ENCODE data around the gene ITGA11. TPM values are rescaled to one million over a fixed set of nuclear protein-coding genes. Genes with fewer than 3 reads are reported as not detected.

The ITGA11 gene
- total and polyA plus RNA-seq, 2 donors, result 0.21 to 0.47 TPM

DNA sequence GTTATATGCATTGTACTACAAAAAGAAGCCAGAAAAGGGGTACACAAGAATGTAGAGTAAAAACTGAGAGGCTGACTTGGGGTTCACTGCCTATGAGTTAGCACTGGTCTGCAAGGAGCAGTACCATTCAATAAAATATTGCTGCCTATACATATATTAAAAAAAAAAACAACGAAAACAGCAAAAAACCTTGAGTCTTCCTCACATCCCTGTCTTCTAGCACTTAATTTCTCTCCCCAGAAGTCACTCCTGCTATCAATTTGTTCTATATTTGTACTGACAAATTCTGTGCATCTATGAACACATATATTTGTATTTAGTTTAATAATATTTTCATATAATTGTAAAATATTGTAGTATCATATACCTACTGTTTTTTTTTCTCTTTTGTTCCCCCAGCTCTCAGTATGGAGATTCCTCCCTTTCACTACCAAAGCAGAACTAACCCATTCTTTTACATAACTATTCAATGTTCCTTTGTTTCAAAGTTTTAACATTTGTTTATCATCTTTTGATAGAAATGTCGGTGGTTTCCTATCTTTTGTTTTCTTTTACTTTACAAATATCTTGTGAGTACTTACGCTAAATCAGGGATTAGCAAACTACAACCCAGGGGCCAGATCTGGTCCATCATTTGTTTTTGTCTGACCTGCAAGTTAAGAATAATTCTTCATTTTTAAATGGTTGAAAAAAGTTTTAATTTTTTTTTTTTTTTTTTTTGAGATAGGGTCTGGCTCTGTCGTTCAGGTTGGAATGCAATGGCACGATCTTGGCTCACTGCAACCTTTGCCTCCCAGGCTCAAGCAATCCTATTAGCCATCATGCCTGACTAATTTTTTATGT is 169.2 kb downstream of the ITGA11 start:
- DNase-seq (ENCODE audit: low read depth in 6 of 9, low spot score in 9 of 9), result no peak
- 86% methylated on average over 5 of the region's 5 CpGs for WGBS
- Histone ChIP-seq H3K9me3 (ENCODE audit: control insufficient read depth in 2 of 2, insufficient read depth in 1 of 2, low read length in 1 of 2) (no peaks in the 10 kb centered on the region), H3K36me3 (ENCODE audit: control insufficient read depth in 2 of 2, insufficient read depth in 2 of 2, low read length in 1 of 2) (no peaks in the 10 kb centered on the region), H3K4me3 (ENCODE audit: low read length in 2 of 2) (no peak overlapping the region), H3K27me3 (ENCODE audit: control insufficient read depth in 2 of 2, insufficient read depth in 1 of 2, low read length in 1 of 2) (peaks cover 2 to 4% of the 10 kb centered on the region in 2 donors), H3K27ac (ENCODE audit: low read depth in 1 of 2, low read length in 1 of 2) (no peak overlapping the region), H3K4me1 (ENCODE audit: control insufficient read depth in 2 of 2, insufficient read depth in 2 of 2, low read length in 2 of 2) (no peaks in the 10 kb centered on the region)

DNA sequence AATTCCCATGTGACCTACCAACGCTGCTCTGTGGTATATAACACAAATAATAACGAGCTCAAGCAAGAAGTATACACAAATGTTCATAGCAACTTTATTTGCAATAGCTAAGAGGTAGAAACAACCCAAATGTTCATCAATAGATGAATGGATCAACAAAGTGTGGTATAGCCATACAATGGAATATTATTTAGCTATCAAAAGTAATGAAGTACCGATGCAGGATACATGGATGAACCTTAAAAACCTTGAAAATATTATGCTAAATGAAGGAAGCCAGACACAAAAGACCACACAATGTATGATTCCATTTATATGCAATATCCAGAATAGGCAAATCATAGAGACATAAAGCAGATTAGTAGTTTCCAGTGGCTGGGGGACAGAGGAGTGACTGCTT is 170.0 kb downstream of the ITGA11 start:
- Histone ChIP-seq H3K4me1 (ENCODE audit: control insufficient read depth in 2 of 2, insufficient read depth in 2 of 2, low read length in 2 of 2) (peaks cover 2 to 3% of the 10 kb centered on the region in 2 donors), H3K9me3 (ENCODE audit: control insufficient read depth in 2 of 2, insufficient read depth in 1 of 2, low read length in 1 of 2) (no peaks in the 10 kb centered on the region), H3K27ac (ENCODE audit: low read depth in 1 of 2, low read length in 1 of 2) (no peak overlapping the region), H3K27me3 (ENCODE audit: control insufficient read depth in 2 of 2, insufficient read depth in 1 of 2, low read length in 1 of 2) (peaks cover 0 to 2% of the 10 kb centered on the region in 2 donors), H3K36me3 (ENCODE audit: control insufficient read depth in 2 of 2, insufficient read depth in 2 of 2, low read length in 1 of 2) (no peaks in the 10 kb centered on the region), H3K4me3 (ENCODE audit: low read length in 2 of 2) (no peak overlapping the region)
- WGBS, result 98% methylated on average over 3 of the region's 3 CpGs
- no peak for DNase-seq (ENCODE audit: low read depth in 6 of 9, low spot score in 9 of 9)

DNA sequence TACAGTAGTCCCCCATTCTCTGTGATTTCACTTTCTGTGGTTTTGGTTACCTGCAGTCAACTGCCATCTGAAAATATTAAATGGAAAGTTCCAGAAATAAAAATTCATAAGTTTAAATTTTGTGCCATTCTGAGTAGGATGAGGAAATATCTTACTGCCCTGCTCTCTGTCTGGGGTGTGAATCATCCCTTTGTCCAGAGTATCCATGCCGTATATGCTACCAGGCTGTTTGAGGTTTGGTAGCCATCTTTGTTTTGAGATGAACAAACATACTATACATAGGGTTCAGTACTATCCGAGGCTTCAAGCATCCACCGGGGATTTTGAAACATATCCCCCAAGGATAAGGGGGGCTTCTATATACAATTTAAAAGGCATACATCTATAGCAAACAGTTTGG is 170.7 kb downstream of the ITGA11 start:
- Histone ChIP-seq H3K9me3 (ENCODE audit: control insufficient read depth in 2 of 2, insufficient read depth in 1 of 2, low read length in 1 of 2) (no peaks in the 10 kb centered on the region), H3K4me3 (ENCODE audit: low read length in 2 of 2) (no peak overlapping the region), H3K27me3 (ENCODE audit: control insufficient read depth in 2 of 2, insufficient read depth in 1 of 2, low read length in 1 of 2) (peaks cover 4 to 8% of the 10 kb centered on the region in 2 donors), H3K27ac (ENCODE audit: low read depth in 1 of 2, low read length in 1 of 2) (no peak overlapping the region), H3K36me3 (ENCODE audit: control insufficient read depth in 2 of 2, insufficient read depth in 2 of 2, low read length in 1 of 2) (no peaks in the 10 kb centered on the region), H3K4me1 (ENCODE audit: control insufficient read depth in 2 of 2, insufficient read depth in 2 of 2, low read length in 2 of 2) (peaks cover 6 to 8% of the 10 kb centered on the region in 2 donors)
- WGBS, result 96% methylated on average over 3 of the region's 3 CpGs
- no peak for DNase-seq (ENCODE audit: low read depth in 6 of 9, low spot score in 9 of 9)

DNA sequence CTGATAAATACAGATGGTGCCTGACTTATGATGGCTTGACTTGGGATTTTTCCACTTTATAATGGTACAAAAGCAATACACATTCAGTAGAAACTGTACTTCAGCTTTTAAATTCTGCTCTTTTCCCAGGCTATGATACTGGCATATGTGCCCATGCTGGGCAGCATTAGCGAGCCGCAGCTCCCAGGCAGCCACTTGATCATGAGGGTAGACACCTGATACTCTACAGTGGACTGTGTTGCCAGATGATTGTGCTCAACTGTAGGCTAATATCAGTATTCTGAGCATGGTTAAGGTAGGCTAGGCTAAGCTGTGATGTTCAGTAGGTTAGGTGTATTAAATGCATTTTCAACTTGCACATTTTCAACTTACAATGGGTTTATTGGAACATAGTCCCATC is 172.1 kb downstream of the ITGA11 start:
- Histone ChIP-seq H3K9me3 (ENCODE audit: control insufficient read depth in 2 of 2, insufficient read depth in 1 of 2, low read length in 1 of 2) (no peaks in the 10 kb centered on the region), H3K27ac (ENCODE audit: low read depth in 1 of 2, low read length in 1 of 2) (no peak overlapping the region), H3K27me3 (ENCODE audit: control insufficient read depth in 2 of 2, insufficient read depth in 1 of 2, low read length in 1 of 2) (peaks cover 4 to 8% of the 10 kb centered on the region in 2 donors), H3K4me3 (ENCODE audit: low read length in 2 of 2) (no peak overlapping the region), H3K4me1 (ENCODE audit: control insufficient read depth in 2 of 2, insufficient read depth in 2 of 2, low read length in 2 of 2) (peaks cover 6 to 8% of the 10 kb centered on the region in 2 donors), H3K36me3 (ENCODE audit: control insufficient read depth in 2 of 2, insufficient read depth in 2 of 2, low read length in 1 of 2) (no peaks in the 10 kb centered on the region)
- DNase-seq (ENCODE audit: low read depth in 6 of 9, low spot score in 9 of 9), result no peak
- WGBS, result 96% methylated on average over 2 of the region's 2 CpGs

DNA sequence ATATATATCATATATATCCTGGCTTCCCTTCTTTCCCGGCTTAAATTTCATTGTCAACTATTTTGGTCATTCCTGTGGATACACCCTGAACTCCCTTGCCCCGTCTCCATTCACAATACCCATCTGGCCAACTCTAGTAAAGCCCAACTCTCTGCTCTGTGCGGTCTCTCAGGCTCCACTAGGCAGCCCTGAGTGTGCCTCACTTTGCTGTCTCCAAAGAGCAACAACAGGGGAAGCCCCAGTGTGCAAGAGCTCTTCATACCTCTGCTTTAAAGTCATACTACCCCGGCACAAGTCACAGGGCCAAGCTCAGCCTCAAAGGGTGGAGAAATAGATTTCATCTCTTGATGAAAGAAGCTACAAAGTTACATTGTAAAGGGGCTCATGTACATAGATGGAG is 173.3 kb downstream of the ITGA11 start:
- no peak overlapping the region for H3K4me3 ChIP-seq (ENCODE audit: low read length in 2 of 2)

DNA sequence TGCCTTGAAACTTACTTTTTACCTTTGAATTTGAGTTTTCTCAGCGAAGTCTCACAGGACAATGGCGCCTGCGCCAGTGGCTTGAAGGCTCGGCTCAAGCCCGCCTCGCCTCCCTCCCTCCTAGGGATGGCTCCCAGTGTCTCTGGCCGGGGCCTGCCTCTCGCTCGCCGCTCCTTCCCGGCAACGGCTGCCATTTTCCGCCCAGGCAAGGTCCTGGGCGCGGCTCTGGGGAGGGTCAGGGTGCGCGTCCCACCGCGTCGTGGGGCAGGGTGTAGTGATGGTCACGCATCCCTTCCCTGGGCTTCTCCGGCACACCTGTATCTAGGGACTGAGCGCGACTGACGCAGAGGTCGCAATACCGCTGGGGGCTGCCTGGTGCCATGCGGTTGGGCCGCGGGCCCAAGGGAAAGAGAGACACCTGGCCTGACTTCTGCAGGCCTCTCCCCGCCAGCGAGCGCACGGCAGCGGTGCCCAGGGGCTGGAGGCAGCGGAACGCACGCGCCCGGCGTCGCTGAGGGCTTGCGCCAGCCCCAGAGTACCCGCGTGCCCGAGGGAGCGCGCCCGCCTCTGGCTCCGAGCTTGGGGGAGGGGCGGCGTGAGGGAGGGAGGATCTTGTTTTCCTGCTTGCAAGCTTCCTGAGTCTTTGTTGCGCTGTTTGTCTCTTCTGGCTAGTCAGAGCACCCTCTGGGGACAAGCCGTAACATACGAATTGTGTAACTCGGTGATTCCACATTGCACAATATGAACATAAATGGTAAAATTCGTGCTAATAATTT is 175.1 kb downstream of the ITGA11 start:
- Histone ChIP-seq H3K27ac (ENCODE audit: low read depth in 1 of 2, low read length in 1 of 2) (peak overlapping the region; percentile 65 to 80), H3K4me3 (ENCODE audit: low read length in 2 of 2) (peak overlapping the region; percentile 55 to 58), H3K27me3 (ENCODE audit: control insufficient read depth in 2 of 2, insufficient read depth in 1 of 2, low read length in 1 of 2) (peaks cover 4 to 6% of the 10 kb centered on the region in 2 donors), H3K4me1 (ENCODE audit: control insufficient read depth in 2 of 2, insufficient read depth in 2 of 2, low read length in 2 of 2) (peaks cover 6 to 8% of the 10 kb centered on the region in 2 donors), H3K9me3 (ENCODE audit: control insufficient read depth in 2 of 2, insufficient read depth in 1 of 2, low read length in 1 of 2) (no peaks in the 10 kb centered on the region), H3K36me3 (ENCODE audit: control insufficient read depth in 2 of 2, insufficient read depth in 2 of 2, low read length in 1 of 2) (no peaks in the 10 kb centered on the region)
- 17% methylated on average over 57 of the region's 57 CpGs for WGBS
- peak; percentile 46 to 91 (median 76) for DNase-seq (ENCODE audit: low read depth in 6 of 9, low spot score in 9 of 9)

More for the DNA sequence above, 173.3 kb downstream of the ITGA11 start:
- WGBS, result 89% methylated on average over 4 of the region's 4 CpGs
- peaks cover 6 to 8% of the 10 kb centered on the region in 2 donors for H3K4me1 ChIP-seq (ENCODE audit: control insufficient read depth in 2 of 2, insufficient read depth in 2 of 2, low read length in 2 of 2)
- no peaks in the 10 kb centered on the region for H3K9me3 ChIP-seq (ENCODE audit: control insufficient read depth in 2 of 2, insufficient read depth in 1 of 2, low read length in 1 of 2)
- H3K27ac ChIP-seq (ENCODE audit: low read depth in 1 of 2, low read length in 1 of 2), result no peak overlapping the region
- peak in 2 of 9 donors; percentile 24 to 39 for DNase-seq (ENCODE audit: low read depth in 6 of 9, low spot score in 9 of 9)
- peaks cover 4 to 6% of the 10 kb centered on the region in 2 donors for H3K27me3 ChIP-seq (ENCODE audit: control insufficient read depth in 2 of 2, insufficient read depth in 1 of 2, low read length in 1 of 2)
- no peaks in the 10 kb centered on the region for H3K36me3 ChIP-seq (ENCODE audit: control insufficient read depth in 2 of 2, insufficient read depth in 2 of 2, low read length in 1 of 2)

DNA sequence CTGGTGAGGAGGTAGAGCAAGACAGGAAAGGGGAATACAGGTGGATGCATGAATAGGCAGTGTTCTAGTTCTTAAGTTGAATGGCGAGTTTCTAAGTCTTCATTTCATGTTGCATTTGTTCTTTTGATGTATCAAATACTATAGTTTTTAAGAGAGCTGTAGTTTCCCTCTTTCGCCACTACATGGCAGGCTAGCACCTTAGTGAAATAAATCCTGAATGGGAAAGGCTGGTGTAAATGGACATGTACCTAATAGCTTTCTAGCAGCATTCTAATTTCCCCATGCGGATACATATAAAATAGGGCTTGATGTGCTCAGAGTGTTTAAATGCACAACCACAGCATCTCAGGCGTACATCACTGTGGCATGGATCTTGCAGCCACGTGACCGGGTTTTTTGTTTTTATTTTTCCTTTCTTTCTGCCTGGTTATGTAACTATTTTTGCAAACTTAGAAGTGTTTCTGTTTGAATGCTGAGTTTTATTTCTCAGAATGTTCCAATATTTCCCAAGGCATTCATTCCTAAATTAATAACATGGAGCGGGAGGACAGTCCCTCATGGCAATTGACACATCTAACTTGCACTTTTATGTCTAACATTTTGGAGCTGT is 178.9 kb downstream of the ITGA11 start:
- H3K4me1 ChIP-seq (ENCODE audit: control insufficient read depth in 2 of 2, insufficient read depth in 2 of 2, low read length in 2 of 2), result peaks cover 6 to 8% of the 10 kb centered on the region in 2 donors
- no peaks in the 10 kb centered on the region for H3K9me3 ChIP-seq (ENCODE audit: control insufficient read depth in 2 of 2, insufficient read depth in 1 of 2, low read length in 1 of 2)
- H3K27ac ChIP-seq (ENCODE audit: low read depth in 1 of 2, low read length in 1 of 2), result no peak overlapping the region
- 56% methylated on average over 7 of the region's 7 CpGs for WGBS
- peaks cover 4 to 6% of the 10 kb centered on the region in 2 donors for H3K27me3 ChIP-seq (ENCODE audit: control insufficient read depth in 2 of 2, insufficient read depth in 1 of 2, low read length in 1 of 2)
- H3K4me3 ChIP-seq (ENCODE audit: low read length in 2 of 2), result no peak overlapping the region
- DNase-seq (ENCODE audit: low read depth in 6 of 9, low spot score in 9 of 9), result peak in 7 of 9 donors; percentile 55 to 87 (median 62)
- H3K36me3 ChIP-seq (ENCODE audit: control insufficient read depth in 2 of 2, insufficient read depth in 2 of 2, low read length in 1 of 2), result no peaks in the 10 kb centered on the region

DNA sequence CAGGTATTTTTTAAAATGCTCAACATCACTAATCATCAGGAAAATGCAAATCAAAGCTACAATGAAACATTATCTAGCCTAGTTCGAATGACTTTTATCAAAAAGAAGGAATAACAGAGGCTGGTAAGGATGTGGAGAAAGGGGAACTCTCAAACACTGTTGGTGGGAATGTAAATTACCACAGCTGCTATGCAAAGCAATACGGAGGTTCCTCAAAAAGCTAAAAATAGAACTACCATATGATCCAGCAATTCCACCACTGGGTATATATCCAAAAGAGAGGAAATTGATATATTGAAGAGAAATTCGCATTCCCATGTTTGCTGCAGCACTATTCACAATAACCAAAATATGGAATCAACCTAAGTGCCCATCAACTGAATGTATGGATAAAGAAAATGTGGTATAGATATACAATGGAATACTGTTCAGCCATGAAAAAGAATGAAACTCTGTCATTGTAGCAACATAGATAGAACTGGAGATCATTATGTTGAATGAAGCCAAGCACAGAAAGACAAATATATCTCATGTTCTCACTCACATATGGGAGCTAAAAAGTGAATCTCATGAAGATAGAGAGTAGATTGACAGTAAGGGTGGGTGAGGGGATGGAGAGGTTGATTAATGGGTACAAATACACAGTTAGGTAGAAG is 182.8 kb downstream of the ITGA11 start:
- H3K36me3 ChIP-seq (ENCODE audit: control insufficient read depth in 2 of 2, insufficient read depth in 2 of 2, low read length in 1 of 2), result no peaks in the 10 kb centered on the region

More for the DNA sequence above, 182.8 kb downstream of the ITGA11 start:
- 31% methylated on average over 3 of the region's 3 CpGs for WGBS
- Histone ChIP-seq H3K9me3 (ENCODE audit: control insufficient read depth in 2 of 2, insufficient read depth in 1 of 2, low read length in 1 of 2) (peaks cover 0 to 3% of the 10 kb centered on the region in 2 donors), H3K4me1 (ENCODE audit: control insufficient read depth in 2 of 2, insufficient read depth in 2 of 2, low read length in 2 of 2) (no peaks in the 10 kb centered on the region), H3K27ac (ENCODE audit: low read depth in 1 of 2, low read length in 1 of 2) (no peak overlapping the region), H3K27me3 (ENCODE audit: control insufficient read depth in 2 of 2, insufficient read depth in 1 of 2, low read length in 1 of 2) (no peaks in the 10 kb centered on the region), H3K4me3 (ENCODE audit: low read length in 2 of 2) (no peak overlapping the region)
- DNase-seq (ENCODE audit: low read depth in 6 of 9, low spot score in 9 of 9), result no peak

Data from thymus (tissue), 11 donors.